ENCODE measurements around the gene SLC25A25. TPM values are rescaled to one million over a fixed set of nuclear protein-coding genes. Genes with fewer than 3 reads are reported as not detected.
A peak's percentile ranks its signal among the peaks of the same experiment; 100 is the strongest.

Gene SLC25A25
- total and polyA plus RNA-seq, 3 experiments from 2014 or later: 17.7 to 19.8 (median 17.8) TPM

- Mint-ChIP-seq H3K4me3 (no peak overlapping the region), H3K27me3 (peaks cover 0 to 5% of the 10 kb centered on the region in 2 donors), H3K27ac (peak overlapping the region in 2 of 8 donors; percentile 19 to 35), H3K9me3 (no peaks in the 10 kb centered on the region), H3K4me1 (peaks cover 19 to 27% (median 24%) of the 10 kb centered on the region in 3 donors), H3K36me3 (peaks cover 0 to 49% (median 0%) of the 10 kb centered on the region in 3 donors)
- Histone ChIP-seq H3K9me3 (ENCODE audit: low read length) (no peaks in the 10 kb centered on the region), H3K36me3 (ENCODE audit: insufficient read depth, low read length) (peaks cover 5% of the 10 kb centered on the region), H3K4me1 (ENCODE audit: insufficient read depth, low read length) (peaks cover 25% of the 10 kb centered on the region), H3K27ac (ENCODE audit: low read depth, low read length) (no peak overlapping the region), H3K27me3 (ENCODE audit: insufficient read depth, low read length, poor library complexity, severe bottlenecking) (no peaks in the 10 kb centered on the region), H3K4me3 (ENCODE audit: low read length) (no peak overlapping the region)
- peak in 1 of 5 donors; percentile 41 for DNase-seq
- ChIA-PET POLR2A (no interaction called here), CTCF (no interaction called here)
Measured at GRCh38 chr9:128123451-128124080, 55.5 kb downstream of the SLC25A25 start.

- H3K36me3 ChIP-seq (ENCODE audit: insufficient read depth, low read length): peaks cover 5% of the 10 kb centered on the region
- POLR2A ChIA-PET: no interaction called here
Measured at GRCh38 chr9:128124451-128124850, 56.4 kb downstream of the SLC25A25 start.

GRCh38 chr9:128124873-128125579 is 57.0 kb downstream of the SLC25A25 start:
- no peaks in the 10 kb centered on the region for H3K9me3 Mint-ChIP-seq
- POLR2A ChIA-PET: no interaction called here

More at GRCh38 chr9:128124451-128124850, 56.4 kb downstream of the SLC25A25 start:
- no peaks in the 10 kb centered on the region for H3K9me3 Mint-ChIP-seq
- H3K4me3 ChIP-seq (ENCODE audit: low read length): no peak overlapping the region
- peak in 1 of 5 donors; percentile 36 for DNase-seq
- H3K27me3 Mint-ChIP-seq: peaks cover 0 to 6% of the 10 kb centered on the region in 2 donors
- H3K4me1 Mint-ChIP-seq: peaks cover 26 to 35% (median 31%) of the 10 kb centered on the region in 3 donors
- no peaks in the 10 kb centered on the region for H3K27me3 ChIP-seq (ENCODE audit: insufficient read depth, low read length, poor library complexity, severe bottlenecking)
- CTCF ChIA-PET: interaction anchor here (0.9 to 5.1 kb wide), 3 partner anchors 7 to 181 kb away, joined by 3 to 31 read pairs (median 3); no protein-coding TSS in a partner anchor
- peak overlapping the region in 4 of 7 donors; percentile 14 to 87 (median 48) for H3K4me3 Mint-ChIP-seq
- H3K27ac ChIP-seq (ENCODE audit: low read depth, low read length): no peak overlapping the region
- peak overlapping the region in 2 of 8 donors; percentile 61 to 77 for H3K27ac Mint-ChIP-seq
- no peaks in the 10 kb centered on the region for H3K9me3 ChIP-seq (ENCODE audit: low read length)
- H3K4me1 ChIP-seq (ENCODE audit: insufficient read depth, low read length): peaks cover 34% of the 10 kb centered on the region
- peaks cover 0 to 49% (median 0%) of the 10 kb centered on the region in 3 donors for H3K36me3 Mint-ChIP-seq

GRCh38 chr9:128125580-128126354 is 57.7 kb downstream of the SLC25A25 start:
- peaks cover 29 to 42% (median 39%) of the 10 kb centered on the region in 3 donors for H3K4me1 Mint-ChIP-seq
- POLR2A ChIA-PET: interaction anchor here (0.6 kb wide), 1 partner anchor 65 kb away, joined by 3 read pairs; no protein-coding TSS in a partner anchor
- peaks cover 5% of the 10 kb centered on the region for H3K36me3 ChIP-seq (ENCODE audit: insufficient read depth, low read length)

More at GRCh38 chr9:128124873-128125579, 57.0 kb downstream of the SLC25A25 start:
- DNase-seq: peak in 3 of 5 donors; percentile 31 to 48 (median 43)
- CTCF ChIA-PET: interaction anchor here (0.9 to 5.1 kb wide), 4 partner anchors 8 to 181 kb away, joined by 3 to 31 read pairs (median 3); no protein-coding TSS in a partner anchor
- Histone ChIP-seq H3K4me3 (ENCODE audit: low read length) (no peak overlapping the region), H3K27ac (ENCODE audit: low read depth, low read length) (peak overlapping the region; percentile 38), H3K9me3 (ENCODE audit: low read length) (no peaks in the 10 kb centered on the region), H3K36me3 (ENCODE audit: insufficient read depth, low read length) (peaks cover 5% of the 10 kb centered on the region), H3K27me3 (ENCODE audit: insufficient read depth, low read length, poor library complexity, severe bottlenecking) (no peaks in the 10 kb centered on the region), H3K4me1 (ENCODE audit: insufficient read depth, low read length) (peaks cover 35% of the 10 kb centered on the region)
- H3K27me3 Mint-ChIP-seq: peaks cover 0 to 6% of the 10 kb centered on the region in 2 donors
- peak overlapping the region; percentile 14 to 87 (median 63) for H3K4me3 Mint-ChIP-seq
- H3K4me1 Mint-ChIP-seq: peaks cover 29 to 41% (median 37%) of the 10 kb centered on the region in 3 donors
- peaks cover 0 to 49% (median 0%) of the 10 kb centered on the region in 3 donors for H3K36me3 Mint-ChIP-seq
- H3K27ac Mint-ChIP-seq: peak overlapping the region in 7 of 8 donors; percentile 12 to 77 (median 34)

GRCh38 chr9:128127568-128127989 is 59.5 kb downstream of the SLC25A25 start, which contains the start of gene PTGES2:
Gene PTGES2, minus strand, starts transcription at chr9:128127729. Its CDS starts 12 bp downstream, at chr9:128127717.
- H3K27me3 ChIP-seq (ENCODE audit: insufficient read depth, low read length, poor library complexity, severe bottlenecking): no peaks in the 10 kb centered on the region
- peak within 1 kb of the TSS; percentile 96 for H3K4me3 ChIP-seq (ENCODE audit: low read length)
- Mint-ChIP-seq H3K27me3 (peaks cover 0 to 8% of the 10 kb centered on the region in 2 donors), H3K36me3 (peaks cover 0 to 31% (median 0%) of the 10 kb centered on the region in 3 donors), H3K4me3 (peak within 1 kb of the TSS; percentile 94 to 99 (median 98)), H3K9me3 (no peaks in the 10 kb centered on the region), H3K27ac (peak within 1 kb of the TSS; percentile 97 to 100 (median 99)), H3K4me1 (peaks cover 29 to 42% (median 39%) of the 10 kb centered on the region in 3 donors)
- H3K27ac ChIP-seq (ENCODE audit: low read depth, low read length): peak within 1 kb of the TSS; percentile 96
- H3K9me3 ChIP-seq (ENCODE audit: low read length): no peaks in the 10 kb centered on the region
- peaks cover 5% of the 10 kb centered on the region for H3K36me3 ChIP-seq (ENCODE audit: insufficient read depth, low read length)
- ChIA-PET POLR2A (no interaction called here), CTCF (interaction anchor here (1.4 to 5.1 kb wide), 2 partner anchors 11 to 36 kb away, joined by 3 to 31 read pairs; no protein-coding TSS in a partner anchor)
- peak; percentile 74 to 88 (median 83) for DNase-seq
- H3K4me1 ChIP-seq (ENCODE audit: insufficient read depth, low read length): peaks cover 35% of the 10 kb centered on the region

More at GRCh38 chr9:128125580-128126354, 57.7 kb downstream of the SLC25A25 start:
- peaks cover 0 to 6% of the 10 kb centered on the region in 2 donors for H3K27me3 Mint-ChIP-seq
- Histone ChIP-seq H3K4me1 (ENCODE audit: insufficient read depth, low read length) (peaks cover 35% of the 10 kb centered on the region), H3K9me3 (ENCODE audit: low read length) (no peaks in the 10 kb centered on the region), H3K4me3 (ENCODE audit: low read length) (peak overlapping the region; percentile 19), H3K27ac (ENCODE audit: low read depth, low read length) (peak overlapping the region; percentile 38), H3K27me3 (ENCODE audit: insufficient read depth, low read length, poor library complexity, severe bottlenecking) (no peaks in the 10 kb centered on the region)
- H3K4me3 Mint-ChIP-seq: peak overlapping the region; percentile 79 to 92 (median 86)
- DNase-seq: peak in 1 of 5 donors; percentile 36
- peaks cover 0 to 44% (median 0%) of the 10 kb centered on the region in 3 donors for H3K36me3 Mint-ChIP-seq
- H3K27ac Mint-ChIP-seq: peak overlapping the region in 7 of 8 donors; percentile 59 to 94 (median 81)
- no peaks in the 10 kb centered on the region for H3K9me3 Mint-ChIP-seq
- CTCF ChIA-PET: interaction anchor here (1.5 to 5.1 kb wide), 3 partner anchors 9 to 92 kb away, joined by 3 to 31 read pairs (median 3); no protein-coding TSS in a partner anchor

- ChIA-PET POLR2A (interaction anchor here (0.5 to 1.1 kb wide), 3 partner anchors 15 to 256 kb away, joined by 3 to 9 read pairs (median 5); partner anchors contain the start of gene BBLN), CTCF (interaction anchor here (1.0 to 5.1 kb wide), 7 partner anchors 11 to 60 kb away, joined by 3 to 31 read pairs (median 3); partner anchors contain the start of genes NAIF1 and SLC25A25)
- H3K9me3 Mint-ChIP-seq: no peaks in the 10 kb centered on the region
Measured at GRCh38 chr9:128127990-128128835, 60.2 kb downstream of the SLC25A25 start.

More at GRCh38 chr9:128127990-128128835, 60.2 kb downstream of the SLC25A25 start:
- Histone ChIP-seq H3K36me3 (ENCODE audit: insufficient read depth, low read length) (peaks cover 5% of the 10 kb centered on the region), H3K4me3 (ENCODE audit: low read length) (peak overlapping the region; percentile 96), H3K27me3 (ENCODE audit: insufficient read depth, low read length, poor library complexity, severe bottlenecking) (no peaks in the 10 kb centered on the region), H3K9me3 (ENCODE audit: low read length) (no peaks in the 10 kb centered on the region), H3K4me1 (ENCODE audit: insufficient read depth, low read length) (peaks cover 35% of the 10 kb centered on the region), H3K27ac (ENCODE audit: low read depth, low read length) (peak overlapping the region; percentile 96)
- Mint-ChIP-seq H3K4me3 (peak overlapping the region; percentile 94 to 99 (median 98)), H3K4me1 (peaks cover 29 to 42% (median 39%) of the 10 kb centered on the region in 3 donors), H3K27me3 (peaks cover 6 to 9% of the 10 kb centered on the region in 2 donors), H3K36me3 (peaks cover 0 to 24% (median 0%) of the 10 kb centered on the region in 3 donors), H3K27ac (peak overlapping the region; percentile 97 to 100 (median 99))
- DNase-seq: peak; percentile 77 to 93 (median 87)
